ENCODE data around the gene CELF2.

DNA sequence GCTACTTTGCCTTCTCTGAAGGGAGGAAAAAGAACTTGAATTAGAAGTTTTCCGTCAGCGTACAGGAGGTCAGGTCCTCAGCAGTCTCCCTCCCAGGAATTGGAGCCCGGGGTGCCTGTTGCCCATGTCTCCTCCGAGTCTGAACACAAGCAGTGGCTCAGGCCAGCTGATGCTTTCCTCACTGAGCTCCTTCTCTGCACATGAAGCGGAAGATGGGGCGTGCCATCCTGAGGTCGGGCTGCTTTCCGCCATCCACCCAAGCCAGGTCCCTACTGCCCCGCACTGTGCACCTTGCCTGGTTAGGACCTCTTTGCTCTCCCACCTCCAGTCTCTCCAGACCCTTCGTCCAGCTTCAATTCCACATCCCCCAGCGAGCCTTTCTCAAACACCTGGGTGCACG lies 237.5 kb downstream of the CELF2 start:
- TF ChIP-seq, protein P1, sequence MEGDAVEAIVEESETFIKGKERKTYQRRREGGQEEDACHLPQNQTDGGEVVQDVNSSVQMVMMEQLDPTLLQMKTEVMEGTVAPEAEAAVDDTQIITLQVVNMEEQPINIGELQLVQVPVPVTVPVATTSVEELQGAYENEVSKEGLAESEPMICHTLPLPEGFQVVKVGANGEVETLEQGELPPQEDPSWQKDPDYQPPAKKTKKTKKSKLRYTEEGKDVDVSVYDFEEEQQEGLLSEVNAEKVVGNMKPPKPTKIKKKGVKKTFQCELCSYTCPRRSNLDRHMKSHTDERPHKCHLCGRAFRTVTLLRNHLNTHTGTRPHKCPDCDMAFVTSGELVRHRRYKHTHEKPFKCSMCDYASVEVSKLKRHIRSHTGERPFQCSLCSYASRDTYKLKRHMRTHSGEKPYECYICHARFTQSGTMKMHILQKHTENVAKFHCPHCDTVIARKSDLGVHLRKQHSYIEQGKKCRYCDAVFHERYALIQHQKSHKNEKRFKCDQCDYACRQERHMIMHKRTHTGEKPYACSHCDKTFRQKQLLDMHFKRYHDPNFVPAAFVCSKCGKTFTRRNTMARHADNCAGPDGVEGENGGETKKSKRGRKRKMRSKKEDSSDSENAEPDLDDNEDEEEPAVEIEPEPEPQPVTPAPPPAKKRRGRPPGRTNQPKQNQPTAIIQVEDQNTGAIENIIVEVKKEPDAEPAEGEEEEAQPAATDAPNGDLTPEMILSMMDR (IDR thresholded peaks at IDR 0.05) = no peak
- TF ChIP-seq POLR2A (IDR thresholded peaks at IDR 0.05) (no peak), EP300 (IDR thresholded peaks at IDR 0.05) (no peak)
